H9 (cell line): ENCODE results near the gene PSMB5. TPM values are rescaled to one million over a fixed set of nuclear protein-coding genes. Genes with fewer than 3 reads are reported as not detected.

Experiments used
- DNase-seq: peaks from one replicate; pipeline ENCODE4 v3.0.0-alpha.2; 2017
- H2AFZ ChIP-seq: one replicate; pipeline ENCODE4 v1.6.1; 2013; ENCODE audit warnings: mild to moderate bottlenecking, low read length, control low read depth, moderate library complexity
- H2AK5ac ChIP-seq: 2 replicates; pipeline ENCODE4 v1.6.1; 2013; ENCODE audit warnings: low read length, control low read depth, mixed read lengths; ENCODE audit not compliant: insufficient read length
- H2BK120ac ChIP-seq: one replicate; pipeline ENCODE4 v1.6.1; 2013; ENCODE audit warnings: low read depth, mild to moderate bottlenecking, low read length, control low read depth, inconsistent platforms; ENCODE audit not compliant: poor library complexity, severe bottlenecking
- H2BK12ac ChIP-seq: 2 replicates; pipeline ENCODE4 v1.6.1; 2013; ENCODE audit warnings: low read length, control low read depth, mixed read lengths, low read depth; ENCODE audit not compliant: insufficient read length
- H2BK15ac ChIP-seq: 2 replicates; pipeline ENCODE4 v1.6.1; 2013; ENCODE audit warnings: low read depth, low read length, control low read depth
- H2BK20ac ChIP-seq: one replicate; pipeline ENCODE4 v1.6.1; 2013; ENCODE audit warnings: low read depth, mild to moderate bottlenecking, low read length, control low read depth, inconsistent platforms; ENCODE audit not compliant: poor library complexity, severe bottlenecking
- H2BK5ac ChIP-seq: 2 replicates; pipeline ENCODE4 v1.6.1; 2013; ENCODE audit warnings: low read length, control low read depth, mixed read lengths; ENCODE audit not compliant: insufficient read length
- H3K14ac ChIP-seq: 2 replicates; pipeline ENCODE4 v1.6.1; 2013; ENCODE audit warnings: low read length, control low read depth; ENCODE audit not compliant: insufficient read depth
- H3K18ac ChIP-seq: 2 replicates; pipeline ENCODE4 v1.6.1; 2013; ENCODE audit warnings: low read depth, mild to moderate bottlenecking, mixed read lengths, low read length, control low read depth; ENCODE audit not compliant: insufficient read length
- H3K23ac ChIP-seq: 2 replicates; pipeline ENCODE4 v1.6.1; 2013; ENCODE audit warnings: low read length, control low read depth, mixed read lengths, low read depth; ENCODE audit not compliant: insufficient read length
- H3K23me2 ChIP-seq: 2 replicates; pipeline ENCODE4 v1.6.1; 2013; ENCODE audit warnings: low read depth, mild to moderate bottlenecking, mixed read lengths, low read length, control low read depth; ENCODE audit not compliant: insufficient read length, poor library complexity, severe bottlenecking
- H3K27ac ChIP-seq: 2 replicates; pipeline ENCODE4 v1.5.1; 2013; ENCODE audit warnings: low read length, control low read depth, mixed read lengths, low read depth; ENCODE audit not compliant: insufficient read length
- H3K27me3 ChIP-seq: 2 replicates; pipeline ENCODE4 v1.6.1; 2013; ENCODE audit warnings: low read length, control low read depth, inconsistent platforms; ENCODE audit not compliant: insufficient read depth
- H3K4ac ChIP-seq: 2 replicates; pipeline ENCODE4 v1.6.1; 2013; ENCODE audit warnings: low read depth, mild to moderate bottlenecking, control low read depth, inconsistent platforms, low read length, moderate library complexity
- H3K4me1 ChIP-seq: 2 replicates; pipeline ENCODE4 v1.6.1; 2013; ENCODE audit warnings: low read length, control low read depth, inconsistent platforms; ENCODE audit not compliant: insufficient read depth
- H3K4me2 ChIP-seq: 2 replicates; pipeline ENCODE4 v1.6.1; 2013; ENCODE audit warnings: low read length, control low read depth, mixed read lengths; ENCODE audit not compliant: insufficient read length, insufficient read depth
- H3K56ac ChIP-seq: 2 replicates; pipeline ENCODE4 v1.6.1; 2013; ENCODE audit warnings: low read depth, mild to moderate bottlenecking, mixed read lengths, low read length, control low read depth; ENCODE audit not compliant: insufficient read length
- H3K79me1 ChIP-seq: 2 replicates; pipeline ENCODE4 v1.6.1; 2013; ENCODE audit warnings: low read depth, mild to moderate bottlenecking, moderate library complexity, low read length, control low read depth, inconsistent platforms; ENCODE audit not compliant: insufficient read depth, poor library complexity, severe bottlenecking
- H3K79me2 ChIP-seq: 2 replicates; pipeline ENCODE4 v1.6.1; 2013; ENCODE audit warnings: low read length, control low read depth, inconsistent platforms; ENCODE audit not compliant: insufficient read depth
- H3K9ac ChIP-seq: 2 replicates; pipeline ENCODE4 v1.6.1; 2013; ENCODE audit warnings: low read length, control low read depth, mixed read lengths; ENCODE audit not compliant: insufficient read length; ENCODE audit errors: extremely low read depth
- H3K9me3 ChIP-seq: one replicate; pipeline ENCODE4 v1.6.1; 2013; ENCODE audit warnings: low read depth, low read length, inconsistent platforms; ENCODE audit not compliant: control insufficient read depth
- H3T11ph ChIP-seq: one replicate; pipeline ENCODE4 v1.6.1; 2013; ENCODE audit warnings: mild to moderate bottlenecking, low read length, control low read depth, inconsistent platforms
- H4K20me1 ChIP-seq: one replicate; pipeline ENCODE4 v1.6.1; 2013; ENCODE audit not compliant: control insufficient read depth, insufficient read length, insufficient read depth
- H4K5ac ChIP-seq: 2 replicates; pipeline ENCODE4 v1.6.1; 2013; ENCODE audit warnings: low read depth, mild to moderate bottlenecking, mixed read lengths, low read length, control low read depth; ENCODE audit not compliant: insufficient read length
- H4K8ac ChIP-seq: replicated peaks from 2 replicates; pipeline ENCODE4 v1.6.1; 2013; ENCODE audit warnings: low read length, control low read depth, mixed read lengths, low read depth; ENCODE audit not compliant: insufficient read length
- H4K91ac ChIP-seq: 2 replicates; pipeline ENCODE4 v1.6.1; 2013; ENCODE audit warnings: low read depth, mild to moderate bottlenecking, moderate library complexity, mixed read lengths, low read length, control low read depth; ENCODE audit not compliant: insufficient read length
- H3K27ac Mint-ChIP-seq, 3 experiments: 2 replicates in 2 of 3; 3 replicates in 1 of 3; pipeline ENCODE4 v1.8.0; 2020 to 2021; ENCODE audit warnings: mixed read lengths in 3 of 3, mild to moderate bottlenecking in 1 of 3, moderate library complexity in 1 of 3
- H3K27me3 Mint-ChIP-seq: 2 replicates; pipeline ENCODE4 v1.8.0; 2021; ENCODE audit warnings: low read depth, mild to moderate bottlenecking, moderate library complexity, mixed read lengths
- H3K36me3 Mint-ChIP-seq, 3 experiments: 2 replicates in 2 of 3; 3 replicates in 1 of 3; pipeline ENCODE4 v1.8.0; 2020 to 2021; ENCODE audit warnings: low read depth in 3 of 3, mixed read lengths in 3 of 3; ENCODE audit not compliant: insufficient read depth in 1 of 3
- H3K4me1 Mint-ChIP-seq, 2 experiments: 2 replicates each; pipeline ENCODE4 v1.8.0; 2020; ENCODE audit warnings: mixed read lengths in 2 of 2
- H3K4me3 Mint-ChIP-seq, 2 experiments: 2 replicates in 1 of 2; 3 replicates in 1 of 2; pipeline ENCODE4 v1.8.0; 2020 to 2021; ENCODE audit warnings: mild to moderate bottlenecking in 2 of 2, mixed read lengths in 2 of 2, moderate library complexity in 1 of 2
- H3K9me3 Mint-ChIP-seq, 2 experiments: 2 replicates in 1 of 2; 3 replicates in 1 of 2; pipeline ENCODE4 v1.8.0; 2020; ENCODE audit warnings: mild to moderate bottlenecking in 2 of 2, mixed read lengths in 2 of 2, moderate library complexity in 1 of 2
- WGBS: extraction: QIAGEN DNeasy Blood & Tissue Kit; methylation state at CpG from one replicate; pipeline ENCODE4 v1.1.7; 2013; ENCODE audit warnings: missing lambda C conversion rate, low lambda C conversion rate, mixed read lengths; ENCODE audit not compliant: insufficient read length; ENCODE audit errors: extremely low coverage; 5-methylcytosine and 5-hydroxymethylcytosine counted together
- total RNA-seq: library from RNA; stranded (reverse); gene quantifications from 2 replicates; pipeline ENCODE4 v1.2.1, GENCODE V29; 2021
- TF ChIP-seq, protein P1 (sequence below): fragments of 200-600 bp; sonication (generic); conservative IDR thresholded peaks from 3 replicates; pipeline ENCODE4 v1.8.0; 2021; ENCODE audit warnings: antibody characterized with exemption, mild to moderate bottlenecking

Gene PSMB5
- total RNA-seq, 1 experiment from 2014 or later, result 252 TPM

DNA sequence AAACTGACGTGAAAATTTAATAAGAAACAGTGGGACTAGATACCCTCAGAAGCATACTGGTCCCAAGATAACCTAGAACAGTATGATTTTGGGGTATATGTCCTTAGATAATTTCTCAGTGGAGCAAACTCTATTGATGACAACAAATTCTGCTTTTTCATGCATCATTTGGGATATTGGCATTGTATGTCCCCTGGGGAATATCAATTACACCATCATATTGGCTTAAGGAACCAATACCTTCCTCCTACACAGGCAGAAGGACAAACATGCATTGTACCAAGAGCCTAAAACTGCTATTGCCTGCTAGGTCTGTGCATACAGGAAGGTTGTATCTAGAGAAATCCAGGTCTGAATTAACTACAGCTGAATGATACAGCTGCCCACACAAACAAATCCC, 40.2 kb upstream of the PSMB5 start:
- peaks cover 12% of the 10 kb centered on the region for H3K23me2 ChIP-seq
- no peak overlapping the region for H3K18ac ChIP-seq
- H3K27ac Mint-ChIP-seq, result no peak overlapping the region
- H2BK20ac ChIP-seq, result no peak overlapping the region
- no peaks in the 10 kb centered on the region for H3K9me3 Mint-ChIP-seq
- H2BK12ac ChIP-seq, result no peak overlapping the region
- H3K27me3 Mint-ChIP-seq, result no peaks in the 10 kb centered on the region; the same call in 1 of the 2 replicates
- H3K4me2 ChIP-seq, result no peak overlapping the region
- no peak overlapping the region for H3K9ac ChIP-seq
- no peak overlapping the region for H4K91ac ChIP-seq
- no peak overlapping the region for H3T11ph ChIP-seq
- H3K4me3 Mint-ChIP-seq, result no peak overlapping the region
- no peak overlapping the region for H3K14ac ChIP-seq
- H3K9me3 ChIP-seq, result no peaks in the 10 kb centered on the region
- no peak overlapping the region for H4K5ac ChIP-seq
- H2BK120ac ChIP-seq, result no peak overlapping the region
- no peaks in the 10 kb centered on the region for H3K79me1 ChIP-seq
- H2AK5ac ChIP-seq, result no peak overlapping the region
- peaks cover 34 to 84% (median 75%) of the 10 kb centered on the region in 3 experiments; a peak in 6 of 7 replicates for H3K36me3 Mint-ChIP-seq
- no peaks in the 10 kb centered on the region for H3K4me1 ChIP-seq
- H3K56ac ChIP-seq, result no peak overlapping the region
- no CpG with 5 or more reads among the region's 1 CpG for WGBS
- peaks cover 5% of the 10 kb centered on the region; the same call in 1 of the 2 replicates for H3K79me2 ChIP-seq
- H4K20me1 ChIP-seq, result no peaks in the 10 kb centered on the region
- H3K23ac ChIP-seq, result no peak overlapping the region
- H2AFZ ChIP-seq, result no peak overlapping the region
- no peak for DNase-seq
- peaks cover 21 to 23% of the 10 kb centered on the region in 2 experiments for H3K4me1 Mint-ChIP-seq
- H2BK5ac ChIP-seq, result no peak overlapping the region
- no peak overlapping the region for H3K27ac ChIP-seq
- H4K8ac ChIP-seq, result no peak overlapping the region
- no peaks in the 10 kb centered on the region for H3K27me3 ChIP-seq
- no peak overlapping the region for H2BK15ac ChIP-seq
- TF ChIP-seq, protein P1, sequence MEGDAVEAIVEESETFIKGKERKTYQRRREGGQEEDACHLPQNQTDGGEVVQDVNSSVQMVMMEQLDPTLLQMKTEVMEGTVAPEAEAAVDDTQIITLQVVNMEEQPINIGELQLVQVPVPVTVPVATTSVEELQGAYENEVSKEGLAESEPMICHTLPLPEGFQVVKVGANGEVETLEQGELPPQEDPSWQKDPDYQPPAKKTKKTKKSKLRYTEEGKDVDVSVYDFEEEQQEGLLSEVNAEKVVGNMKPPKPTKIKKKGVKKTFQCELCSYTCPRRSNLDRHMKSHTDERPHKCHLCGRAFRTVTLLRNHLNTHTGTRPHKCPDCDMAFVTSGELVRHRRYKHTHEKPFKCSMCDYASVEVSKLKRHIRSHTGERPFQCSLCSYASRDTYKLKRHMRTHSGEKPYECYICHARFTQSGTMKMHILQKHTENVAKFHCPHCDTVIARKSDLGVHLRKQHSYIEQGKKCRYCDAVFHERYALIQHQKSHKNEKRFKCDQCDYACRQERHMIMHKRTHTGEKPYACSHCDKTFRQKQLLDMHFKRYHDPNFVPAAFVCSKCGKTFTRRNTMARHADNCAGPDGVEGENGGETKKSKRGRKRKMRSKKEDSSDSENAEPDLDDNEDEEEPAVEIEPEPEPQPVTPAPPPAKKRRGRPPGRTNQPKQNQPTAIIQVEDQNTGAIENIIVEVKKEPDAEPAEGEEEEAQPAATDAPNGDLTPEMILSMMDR, result no peak
- no peak overlapping the region for H3K4ac ChIP-seq
